ENCODE data around the gene TSPAN17.

Gene TSPAN17

GRCh38 chr5:176624142-176624541 lies 23.1 kb upstream of the TSPAN17 start:
- no peak for DNase-seq

GRCh38 chr5:176624938-176625337 lies 22.3 kb upstream of the TSPAN17 start:
- no peak for DNase-seq

DNA sequence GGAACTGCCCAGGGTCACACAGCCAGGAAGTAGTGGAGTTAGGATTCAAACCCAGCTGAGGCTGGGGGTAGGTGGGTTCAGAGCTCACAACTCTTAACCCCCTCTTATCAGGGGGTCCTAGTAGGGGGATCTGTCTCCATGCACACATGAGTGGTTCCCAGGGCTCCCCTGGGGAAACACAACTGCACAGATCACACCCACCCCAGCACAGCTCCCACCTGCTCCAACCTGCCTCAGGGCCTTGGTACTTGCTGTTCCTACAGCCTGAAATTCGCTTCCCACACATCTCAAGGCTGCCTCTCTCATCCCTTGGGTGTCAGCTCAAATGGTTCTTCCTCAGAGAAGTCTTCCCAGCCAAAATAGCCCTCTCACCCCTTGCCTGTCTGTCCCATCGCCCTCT lies 21.8 kb upstream of the TSPAN17 start:
- no peak for DNase-seq

GRCh38 chr5:176625966-176626875 lies 21.1 kb upstream of the TSPAN17 start:
- no peak for DNase-seq

DNA sequence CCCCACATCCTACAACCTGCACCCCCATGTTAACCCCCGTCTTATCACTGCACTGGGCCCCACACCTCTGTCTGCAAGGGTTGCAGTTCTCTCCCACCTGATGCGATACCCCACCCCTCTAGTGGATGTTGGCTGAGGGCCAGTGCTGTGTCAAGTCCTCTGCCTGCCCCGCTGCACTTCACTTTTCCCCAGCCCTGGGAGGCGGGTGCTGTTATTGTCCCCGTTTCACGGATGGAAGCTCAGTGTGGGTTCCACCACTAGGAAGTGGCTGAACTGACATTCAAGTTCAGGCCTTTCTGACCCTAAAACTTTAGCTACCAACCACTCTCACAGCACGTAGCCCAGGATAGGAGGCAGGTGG lies 20.4 kb upstream of the TSPAN17 start:
- DNase-seq = no peak

- no peak for DNase-seq
These were observed 19.7 kb upstream of the TSPAN17 start for GRCh38 chr5:176627582-176627981.

GRCh38 chr5:176628406-176629228 lies 18.7 kb upstream of the TSPAN17 start:
- DNase-seq = no peak

DNA sequence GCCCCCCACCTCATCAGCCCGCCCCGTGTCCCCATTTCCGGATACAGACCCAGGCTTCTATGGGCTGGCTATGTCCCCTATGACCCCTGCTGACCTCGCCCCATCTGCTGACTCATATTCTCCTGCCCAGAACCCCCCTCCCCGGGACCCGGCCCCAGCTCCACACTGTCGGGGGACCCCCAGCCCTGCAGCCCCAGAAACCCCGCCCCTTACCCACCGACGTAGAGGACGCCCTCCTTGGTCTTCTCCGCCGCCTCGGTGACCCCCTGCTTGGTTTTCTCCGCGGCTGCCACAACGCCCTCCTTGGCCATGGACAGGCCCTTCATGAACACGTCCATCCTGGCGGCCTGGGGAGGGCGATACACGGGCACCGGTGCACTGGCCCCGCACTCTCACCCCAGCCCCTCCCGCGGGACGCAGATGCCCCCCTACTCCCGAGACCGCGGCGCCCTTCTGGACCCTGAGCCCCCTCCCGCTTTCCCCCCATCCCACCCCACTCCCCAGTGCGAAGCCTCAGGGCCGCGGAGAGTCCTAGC lies 17.9 kb upstream of the TSPAN17 start:
- no peak for DNase-seq

DNA sequence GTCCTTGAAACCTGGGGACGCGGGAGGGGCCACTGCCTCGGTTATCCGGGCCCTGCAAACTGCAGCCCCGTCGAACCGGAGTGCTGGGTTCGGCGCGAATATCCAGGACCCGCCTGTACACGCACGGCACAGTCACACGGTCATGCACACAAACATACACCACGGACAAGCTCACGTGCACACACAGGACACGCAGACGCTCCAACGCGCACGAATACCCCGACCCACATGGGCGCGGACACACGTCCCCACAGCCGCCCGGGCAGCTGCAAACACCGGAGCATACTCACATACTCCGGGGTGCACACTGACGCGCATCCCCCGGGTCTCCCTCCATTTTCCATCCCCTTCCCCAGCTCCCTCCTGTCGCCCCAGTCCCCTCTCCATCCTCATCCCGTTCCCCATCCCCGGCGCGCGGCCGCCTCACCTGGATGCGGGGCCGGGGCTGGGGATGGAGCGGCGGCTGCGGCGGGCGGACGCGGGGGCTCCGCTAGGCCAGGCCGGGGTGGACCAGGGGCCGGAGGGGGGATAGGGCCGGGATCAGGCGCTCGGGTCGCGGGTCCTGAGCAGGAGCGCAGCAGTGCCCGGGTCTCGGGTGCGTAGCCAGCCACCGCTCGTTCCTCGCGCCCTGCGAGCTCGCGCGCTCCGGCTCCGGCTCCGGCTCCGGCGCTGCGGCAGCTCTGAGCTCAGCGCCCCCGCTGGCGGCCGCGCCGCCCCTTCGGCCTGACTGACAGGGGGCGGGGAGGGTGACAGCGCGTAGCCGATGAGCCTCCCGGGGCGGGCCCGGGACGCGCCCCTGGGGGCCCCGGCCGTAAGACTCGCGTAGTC lies 17.2 kb upstream of the TSPAN17 start, which contains the start of the genes EIF4E1B and SNCB:
Gene EIF4E1B (plus strand): TSS at position 823 of the 828 bp plus-strand sequence. CDS start 12,113 bp downstream, outside the sequence.
Gene SNCB (minus strand): TSS at position 682 of the 828 bp plus-strand sequence. CDS start 880 bp downstream, outside the sequence.
- DNase-seq = peak; percentile 34

GRCh38 chr5:176630681-176631222 lies 16.5 kb upstream of the TSPAN17 start:
- no peak for DNase-seq

DNA sequence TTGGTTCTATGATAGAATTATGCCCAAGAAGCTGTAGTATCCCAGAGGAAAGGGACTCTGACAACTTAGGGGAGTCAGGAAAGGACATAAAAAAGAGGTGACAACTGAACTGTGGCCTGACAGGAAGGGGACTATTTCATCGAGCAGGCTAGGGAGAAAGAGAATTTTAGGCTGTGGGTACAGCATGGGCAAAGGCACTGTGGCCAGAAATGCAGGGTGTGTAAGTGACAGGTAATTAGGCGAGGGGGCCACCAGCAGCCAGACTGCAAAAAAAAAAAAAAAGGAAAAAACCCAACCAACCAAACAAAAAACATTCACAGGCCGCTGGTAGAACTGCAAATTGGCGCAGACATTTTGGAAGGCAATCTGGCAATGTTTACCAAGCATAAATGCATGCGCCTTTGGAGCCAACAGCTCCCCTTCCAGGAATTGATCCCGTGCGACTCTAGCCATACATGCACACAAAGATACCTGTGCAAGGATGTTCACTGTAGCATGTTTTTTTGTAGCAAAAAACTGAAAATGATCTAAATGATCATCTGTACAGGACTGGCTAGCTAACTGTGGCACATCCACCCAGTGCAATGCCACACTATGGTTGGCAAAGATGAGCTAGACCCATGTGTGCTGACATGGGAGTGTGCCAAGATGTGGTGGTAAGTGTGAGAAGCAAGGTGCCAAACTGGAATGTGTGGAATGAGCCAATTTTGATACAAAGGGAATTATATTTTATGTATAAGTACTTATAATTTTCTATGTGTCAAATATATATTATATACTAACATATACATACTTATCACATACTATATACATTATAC lies 15.7 kb upstream of the TSPAN17 start:
- no peak for DNase-seq

GRCh38 chr5:176632745-176633144 lies 14.5 kb upstream of the TSPAN17 start:
- no peak for DNase-seq

- DNase-seq = no peak
These were observed 13.7 kb upstream of the TSPAN17 start for GRCh38 chr5:176633598-176633997.

GRCh38 chr5:176636426-176636825 lies 10.9 kb upstream of the TSPAN17 start:
- no peak for DNase-seq

DNA sequence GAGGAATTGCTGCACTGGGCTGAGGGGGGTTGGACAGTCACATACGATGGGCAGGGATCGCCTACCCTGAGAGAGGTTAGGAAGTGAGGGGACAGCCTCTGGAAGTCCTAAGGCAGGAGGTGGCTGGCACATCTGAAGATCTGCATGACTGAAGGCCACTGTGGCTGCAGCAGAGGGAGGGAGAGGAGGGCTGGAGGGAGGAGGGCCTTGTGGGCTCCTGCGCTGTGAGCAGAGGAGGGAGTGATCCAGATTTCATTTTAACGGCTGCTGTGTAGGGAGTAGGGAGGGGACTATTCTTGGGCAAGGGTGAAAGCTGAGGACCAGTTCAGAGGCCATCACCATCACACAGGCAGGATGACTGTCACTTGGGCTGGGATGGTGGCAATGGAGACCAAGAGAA lies 9.7 kb upstream of the TSPAN17 start:
- DNase-seq = no peak

GRCh38 chr5:176638437-176638836 lies 8.8 kb upstream of the TSPAN17 start:
- DNase-seq = no peak

- no peak for DNase-seq
These were observed 8.1 kb upstream of the TSPAN17 start for GRCh38 chr5:176639208-176639607.

DNA sequence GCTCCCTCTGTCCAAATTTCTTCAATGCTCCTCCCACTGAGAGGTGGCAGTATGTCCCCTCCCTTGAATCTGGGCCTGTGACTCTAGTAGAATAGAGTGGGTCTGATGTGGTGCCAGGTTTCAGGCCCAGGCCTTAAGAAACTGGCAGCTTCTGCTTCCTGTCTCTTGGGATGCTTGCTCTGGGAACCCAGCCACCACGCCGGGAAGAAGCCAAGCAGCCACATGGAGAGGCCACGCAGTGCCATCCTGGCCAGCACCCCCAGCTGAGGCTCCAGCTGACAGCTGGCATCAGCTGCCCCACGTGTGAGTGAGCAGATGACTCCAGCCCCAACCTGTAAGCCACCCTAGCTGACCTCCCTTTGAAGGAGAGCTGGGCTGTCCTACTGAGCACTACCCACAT lies 7.3 kb upstream of the TSPAN17 start:
- no peak for DNase-seq

GRCh38 chr5:176640616-176641015 lies 6.7 kb upstream of the TSPAN17 start:
- DNase-seq = no peak

DNA sequence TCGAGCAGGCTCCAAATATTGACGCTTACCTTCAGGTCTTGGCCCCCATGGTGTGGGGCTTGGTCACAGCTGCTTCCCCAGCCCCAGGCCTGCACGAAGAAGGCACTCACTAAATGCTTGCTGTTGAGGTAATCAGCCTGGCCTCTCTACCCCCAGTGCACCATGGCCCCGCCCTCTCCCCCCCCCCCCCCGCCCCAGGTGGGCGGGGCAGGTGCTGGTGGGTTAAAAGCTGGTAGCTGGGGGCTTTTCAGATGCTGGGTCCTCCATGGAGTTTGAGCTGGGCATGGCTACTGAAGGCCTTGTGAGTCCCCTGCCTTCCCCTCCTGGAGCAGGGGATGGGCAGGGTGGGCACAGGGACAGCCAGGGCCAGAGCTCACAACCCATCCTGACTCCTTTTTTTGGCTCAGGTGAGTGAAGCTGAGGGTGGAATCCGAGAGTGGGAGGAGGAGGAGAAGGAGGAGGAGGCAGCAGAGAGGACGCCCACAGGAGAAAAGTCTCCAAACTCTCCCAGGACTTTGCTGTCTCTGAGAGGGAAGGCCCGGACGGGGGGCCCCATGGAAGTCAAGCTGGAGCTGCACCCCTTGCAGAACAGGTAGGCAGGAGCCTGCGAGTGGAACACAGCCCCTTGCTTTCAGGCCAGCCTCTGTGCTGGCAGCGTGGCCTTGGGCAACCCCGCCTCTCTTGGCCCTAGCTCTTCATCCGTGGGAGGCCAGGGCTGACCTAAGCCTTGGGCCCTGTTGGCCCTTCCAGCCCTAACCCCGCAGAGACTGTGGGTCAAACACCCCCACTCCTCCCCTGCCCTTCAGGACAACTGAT lies 4.4 kb upstream of the TSPAN17 start:
- no peak for DNase-seq

Data from NCI-H510A (cell line).